ENCODE results near the gene GFI1. TPM values are rescaled to one million over a fixed set of nuclear protein-coding genes. Genes with fewer than 3 reads are reported as not detected.

The GFI1 gene
- total RNA-seq, 1 donor from 2014 or later = not detected

DNA sequence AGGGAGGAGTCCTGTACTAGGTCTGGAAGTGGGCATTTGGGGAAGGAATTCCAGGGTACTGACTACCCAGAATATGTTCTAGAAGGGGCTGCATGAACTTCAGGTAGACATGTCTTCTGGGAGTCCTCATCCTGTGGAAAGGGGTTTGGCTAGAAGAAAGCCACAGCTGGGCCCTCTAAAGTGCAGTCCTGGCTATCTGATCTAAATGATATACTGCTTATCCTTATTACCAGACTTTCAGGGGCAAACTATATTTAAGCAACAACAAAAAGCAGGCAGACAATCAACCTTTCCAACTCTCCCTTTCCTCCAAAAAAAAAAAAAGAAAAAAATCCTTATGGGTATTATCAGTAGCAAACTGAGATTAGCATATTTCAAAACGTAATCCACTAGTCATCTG is 29.8 kb upstream of the GFI1 start:
- no peaks in the 10 kb centered on the region for H3K4me1 Mint-ChIP-seq (ENCODE audit: low read depth, unreplicated experiment)
- H3K27me3 Mint-ChIP-seq (ENCODE audit: unreplicated experiment) = no peaks in the 10 kb centered on the region
- H3K36me3 Mint-ChIP-seq (ENCODE audit: unreplicated experiment) = no peaks in the 10 kb centered on the region
- H3K27ac Mint-ChIP-seq (ENCODE audit: unreplicated experiment) = no peak overlapping the region
- DNase-seq = no peak
- TF ChIP-seq, protein P1, sequence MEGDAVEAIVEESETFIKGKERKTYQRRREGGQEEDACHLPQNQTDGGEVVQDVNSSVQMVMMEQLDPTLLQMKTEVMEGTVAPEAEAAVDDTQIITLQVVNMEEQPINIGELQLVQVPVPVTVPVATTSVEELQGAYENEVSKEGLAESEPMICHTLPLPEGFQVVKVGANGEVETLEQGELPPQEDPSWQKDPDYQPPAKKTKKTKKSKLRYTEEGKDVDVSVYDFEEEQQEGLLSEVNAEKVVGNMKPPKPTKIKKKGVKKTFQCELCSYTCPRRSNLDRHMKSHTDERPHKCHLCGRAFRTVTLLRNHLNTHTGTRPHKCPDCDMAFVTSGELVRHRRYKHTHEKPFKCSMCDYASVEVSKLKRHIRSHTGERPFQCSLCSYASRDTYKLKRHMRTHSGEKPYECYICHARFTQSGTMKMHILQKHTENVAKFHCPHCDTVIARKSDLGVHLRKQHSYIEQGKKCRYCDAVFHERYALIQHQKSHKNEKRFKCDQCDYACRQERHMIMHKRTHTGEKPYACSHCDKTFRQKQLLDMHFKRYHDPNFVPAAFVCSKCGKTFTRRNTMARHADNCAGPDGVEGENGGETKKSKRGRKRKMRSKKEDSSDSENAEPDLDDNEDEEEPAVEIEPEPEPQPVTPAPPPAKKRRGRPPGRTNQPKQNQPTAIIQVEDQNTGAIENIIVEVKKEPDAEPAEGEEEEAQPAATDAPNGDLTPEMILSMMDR (IDR thresholded peaks at IDR 0.05; ENCODE audit: partially characterized antibody, unreplicated experiment) = no peak
- H3K4me3 Mint-ChIP-seq (ENCODE audit: unreplicated experiment) = no peak overlapping the region
- H3K9me3 Mint-ChIP-seq (ENCODE audit: unreplicated experiment) = no peaks in the 10 kb centered on the region

DNA sequence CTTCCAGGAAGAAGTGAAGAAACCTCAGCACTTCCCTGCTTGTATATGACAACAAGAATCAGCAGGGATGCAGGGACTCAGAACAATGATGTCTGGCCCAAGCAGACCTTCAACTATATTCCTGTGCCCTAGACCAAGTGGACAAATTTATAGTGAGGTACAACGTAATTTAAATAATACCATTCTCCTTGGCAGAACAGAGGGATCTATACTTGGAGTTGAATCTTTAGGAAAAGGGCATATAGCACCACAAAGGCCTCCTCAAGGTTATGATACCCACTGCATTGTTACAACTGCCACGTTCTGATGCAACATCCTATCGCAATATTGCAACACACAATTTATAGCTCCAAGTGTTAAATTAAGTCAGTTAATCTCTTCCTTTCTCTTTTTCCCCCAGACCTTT is 29.1 kb upstream of the GFI1 start:
- TF ChIP-seq, protein P1 (IDR thresholded peaks at IDR 0.05; ENCODE audit: partially characterized antibody, unreplicated experiment) = no peak

DNA sequence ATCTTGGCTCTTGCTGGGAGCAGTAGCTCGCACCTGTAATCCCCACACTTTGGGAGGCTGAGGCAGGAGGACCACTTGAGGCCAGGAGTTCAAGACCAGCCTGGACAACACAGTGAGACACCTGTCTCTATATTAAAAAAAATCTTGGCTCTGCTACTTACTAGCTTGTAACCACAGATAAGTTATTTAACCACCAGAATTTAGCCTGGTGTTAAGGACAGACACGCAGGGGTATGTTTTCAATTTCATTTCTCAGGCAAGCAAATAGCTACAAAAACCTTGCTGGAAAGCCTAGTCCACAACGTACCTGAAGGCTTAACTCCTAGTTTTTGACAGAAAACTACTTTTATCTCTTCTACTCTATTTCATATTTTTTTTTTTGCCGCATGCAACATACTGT is 24.8 kb upstream of the GFI1 start:
- Mint-ChIP-seq H3K9me3 (ENCODE audit: unreplicated experiment) (no peaks in the 10 kb centered on the region), H3K4me3 (ENCODE audit: unreplicated experiment) (no peak overlapping the region), H3K36me3 (ENCODE audit: unreplicated experiment) (no peaks in the 10 kb centered on the region), H3K27ac (ENCODE audit: unreplicated experiment) (no peak overlapping the region), H3K4me1 (ENCODE audit: low read depth, unreplicated experiment) (no peaks in the 10 kb centered on the region), H3K27me3 (ENCODE audit: unreplicated experiment) (no peaks in the 10 kb centered on the region)
- DNase-seq = no peak
- TF ChIP-seq, protein P1 (IDR thresholded peaks at IDR 0.05; ENCODE audit: partially characterized antibody, unreplicated experiment) = no peak

More for the DNA sequence above, 29.1 kb upstream of the GFI1 start:
- Mint-ChIP-seq H3K4me3 (ENCODE audit: unreplicated experiment) (no peak overlapping the region), H3K36me3 (ENCODE audit: unreplicated experiment) (no peaks in the 10 kb centered on the region), H3K27ac (ENCODE audit: unreplicated experiment) (no peak overlapping the region), H3K9me3 (ENCODE audit: unreplicated experiment) (no peaks in the 10 kb centered on the region), H3K27me3 (ENCODE audit: unreplicated experiment) (no peaks in the 10 kb centered on the region), H3K4me1 (ENCODE audit: low read depth, unreplicated experiment) (no peaks in the 10 kb centered on the region)
- no peak for DNase-seq

DNA sequence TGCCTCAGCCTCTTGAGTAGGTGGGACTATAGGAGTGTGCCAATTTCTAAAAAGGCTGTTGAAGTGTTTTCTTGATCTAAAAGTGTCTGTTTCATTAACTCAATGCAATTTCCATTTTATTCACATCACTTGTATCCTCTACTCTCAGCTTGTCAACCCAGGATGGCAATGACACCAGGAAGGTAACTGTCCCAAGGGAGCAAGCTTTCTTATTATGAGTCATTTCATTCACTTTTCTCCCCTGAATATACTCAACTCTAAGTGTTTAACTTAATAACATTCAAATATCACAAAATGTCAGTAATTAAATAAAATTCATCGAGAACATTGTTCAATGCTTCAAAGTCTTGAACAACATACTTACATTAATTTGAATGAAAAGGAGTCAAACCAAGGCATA is 22.9 kb upstream of the GFI1 start:
- TF ChIP-seq, protein P1 (IDR thresholded peaks at IDR 0.05; ENCODE audit: partially characterized antibody, unreplicated experiment) = no peak
- H3K36me3 Mint-ChIP-seq (ENCODE audit: unreplicated experiment) = no peaks in the 10 kb centered on the region

DNA sequence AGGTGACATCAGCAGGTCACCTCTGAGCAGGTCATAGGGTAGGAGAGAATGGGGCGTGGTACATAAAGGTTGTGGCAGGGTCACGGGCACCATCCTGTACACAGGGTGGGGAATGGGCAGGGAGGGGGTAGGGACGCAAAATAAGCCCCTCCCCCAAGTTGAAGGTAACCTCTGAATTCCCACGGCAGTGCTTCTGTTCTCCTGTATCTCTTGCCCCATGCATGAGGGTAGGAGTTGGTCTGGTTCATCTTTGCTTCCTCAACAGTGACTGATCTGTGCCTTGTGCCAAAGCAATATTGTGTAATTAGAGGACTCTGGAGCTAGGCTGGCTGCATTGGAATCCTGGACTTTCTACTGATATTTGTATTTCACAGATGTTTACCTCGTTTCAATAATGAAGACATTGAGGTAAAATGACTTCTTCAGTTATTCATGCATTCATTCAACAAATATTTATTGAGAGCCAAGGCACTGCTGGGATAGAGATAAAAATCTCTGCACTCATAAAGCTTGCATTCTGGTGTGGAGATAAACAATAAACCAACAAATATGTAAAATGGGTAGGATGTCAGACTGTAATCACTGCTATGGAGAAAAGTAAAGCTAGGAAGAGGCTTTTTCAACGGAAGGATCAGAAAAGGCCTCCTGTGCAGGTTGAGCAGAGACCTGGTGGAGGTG is 18.4 kb upstream of the GFI1 start:
- H3K36me3 Mint-ChIP-seq (ENCODE audit: unreplicated experiment) = no peaks in the 10 kb centered on the region
- no peaks in the 10 kb centered on the region for H3K4me1 Mint-ChIP-seq (ENCODE audit: low read depth, unreplicated experiment)
- H3K27ac Mint-ChIP-seq (ENCODE audit: unreplicated experiment) = no peak overlapping the region
- no peak overlapping the region for H3K4me3 Mint-ChIP-seq (ENCODE audit: unreplicated experiment)
- no peaks in the 10 kb centered on the region for H3K9me3 Mint-ChIP-seq (ENCODE audit: unreplicated experiment)
- no peak for DNase-seq
- TF ChIP-seq, protein P1 (IDR thresholded peaks at IDR 0.05; ENCODE audit: partially characterized antibody, unreplicated experiment) = no peak
- no peaks in the 10 kb centered on the region for H3K27me3 Mint-ChIP-seq (ENCODE audit: unreplicated experiment)

More for the DNA sequence above, 22.9 kb upstream of the GFI1 start:
- Mint-ChIP-seq H3K4me1 (ENCODE audit: low read depth, unreplicated experiment) (no peaks in the 10 kb centered on the region), H3K4me3 (ENCODE audit: unreplicated experiment) (no peak overlapping the region), H3K9me3 (ENCODE audit: unreplicated experiment) (no peaks in the 10 kb centered on the region), H3K27me3 (ENCODE audit: unreplicated experiment) (no peaks in the 10 kb centered on the region), H3K27ac (ENCODE audit: unreplicated experiment) (no peak overlapping the region)
- no peak for DNase-seq
